GM23248 (cell line): ENCODE results near the gene LBX2. TPM values are rescaled to one million over a fixed set of nuclear protein-coding genes. Genes with fewer than 3 reads are reported as not detected.
A peak's percentile ranks its signal among the peaks of the same experiment; 100 is the strongest.

ENCODE experiments used
- DNase-seq: peaks from one replicate; pipeline ENCODE4 v3.0.0-alpha.2; 2015
- H2AFZ ChIP-seq: fragments of 200-600 bp; sonication (generic); 2 replicates; pipeline ENCODE4 v1.6.1; 2016; ENCODE audit warnings: antibody characterized with exemption
- H3F3A ChIP-seq: fragments of 200-600 bp; sonication (generic); 2 replicates; pipeline ENCODE4 v1.6.1; 2016; ENCODE audit warnings: mild to moderate bottlenecking, antibody characterized with exemption, mixed run types; ENCODE audit not compliant: insufficient read depth
- H3K27ac ChIP-seq: fragments of 200-600 bp; sonication (generic); 2 replicates; pipeline ENCODE4 v1.5.1; 2016; ENCODE audit warnings: mild to moderate bottlenecking
- H3K27me3 ChIP-seq: fragments of 200-600 bp; sonication (generic); replicated peaks from 2 replicates; pipeline ENCODE4 v1.6.1; 2016; ENCODE audit warnings: mild to moderate bottlenecking; ENCODE audit not compliant: insufficient read depth
- H3K36me3 ChIP-seq: fragments of 200-600 bp; sonication (generic); 2 replicates; pipeline ENCODE4 v1.6.1; 2016; ENCODE audit warnings: low read depth, mild to moderate bottlenecking
- H3K4me1 ChIP-seq: fragments of 200-600 bp; sonication (generic); 2 replicates; pipeline ENCODE4 v1.6.1; 2016; ENCODE audit warnings: mild to moderate bottlenecking; ENCODE audit not compliant: insufficient read depth
- H3K4me2 ChIP-seq: fragments of 200-600 bp; sonication (generic); one replicate; pipeline ENCODE4 v1.6.1; 2016; ENCODE audit warnings: mild to moderate bottlenecking; ENCODE audit not compliant: unreplicated experiment
- H3K4me3 ChIP-seq: fragments of 200-600 bp; sonication (generic); 2 replicates; pipeline ENCODE4 v1.5.1; 2016; ENCODE audit warnings: mild to moderate bottlenecking
- H3K79me2 ChIP-seq: fragments of 200-600 bp; sonication (generic); 2 replicates; pipeline ENCODE4 v1.6.1; 2016; ENCODE audit warnings: mild to moderate bottlenecking; ENCODE audit not compliant: insufficient read depth
- H3K9ac ChIP-seq: fragments of 200-600 bp; sonication (generic); 2 replicates; pipeline ENCODE4 v1.6.1; 2016; ENCODE audit warnings: mild to moderate bottlenecking
- H3K9me2 ChIP-seq: fragments of 200-600 bp; sonication (generic); 2 replicates; pipeline ENCODE4 v1.6.1; 2016; ENCODE audit warnings: mixed run types, mild to moderate bottlenecking, moderate library complexity; ENCODE audit not compliant: insufficient read depth
- H3K9me3 ChIP-seq: fragments of 200-600 bp; sonication (generic); one replicate; pipeline ENCODE4 v1.6.1; 2017; ENCODE audit warnings: low read depth
- H4K20me1 ChIP-seq: fragments of 200-600 bp; sonication (generic); 2 replicates; pipeline ENCODE4 v1.6.0; 2016; ENCODE audit not compliant: insufficient read depth
- EZH2 ChIP-seq: fragments of 200-600 bp; sonication (generic); IDR thresholded peaks from 2 replicates; pipeline ENCODE4 v1.6.1; 2018; ENCODE audit warnings: antibody characterized with exemption, mild to moderate bottlenecking; ENCODE audit not compliant: insufficient read depth, poor library complexity, severe bottlenecking
- EZH2phosphoT487 ChIP-seq: fragments of 200-600 bp; sonication (generic); IDR thresholded peaks from 2 replicates; pipeline ENCODE4 v1.6.1; 2018; ENCODE audit warnings: antibody characterized with exemption, moderate library complexity, mild to moderate bottlenecking, low read depth; ENCODE audit not compliant: insufficient read depth
- WGBS, 2 experiments: methylation state at CpG; one replicate each; pipeline ENCODE4 v1.1.6; 2015 to 2017; ENCODE audit warnings: low lambda C conversion rate in 2 of 2, low coverage in 1 of 2; ENCODE audit errors: missing lambda C conversion rate in 2 of 2; 5-methylcytosine and 5-hydroxymethylcytosine counted together
- in situ Hi-C: fragments of 300-500 bp; cut with MboI; formaldehyde crosslinking; loops from 2 replicates; pipeline ENCODE4 v1.15.0; 2020
- polyA plus RNA-seq: library from polyadenylated mRNA; unstranded; fragments of >200 nt; fragmentation: Nextera tagmentation; extraction: Ambion mirVana; gene quantifications from 2 replicates; pipeline ENCODE4 v1.2.1, GENCODE V29; 2016
- total RNA-seq: library from RNA; depleted of rRNA; stranded (reverse); fragments of >200 nt; shearing (Covaris generic); gene quantifications from 2 replicates; pipeline ENCODE4 v1.2.3, GENCODE V29; 2014

LBX2 gene
- total and polyA plus RNA-seq, 2 experiments from 2014 or later, result 1.1 to 4.6 TPM

GRCh38 chr2:74542978-74543377 is 43.6 kb upstream of the LBX2 start:
- no peaks in the 10 kb centered on the region for H3K36me3 ChIP-seq
- peak; percentile 48 for DNase-seq
- H3F3A ChIP-seq, result peaks cover 19% of the 10 kb centered on the region; the same call in 1 of the 2 replicates
- no peaks in the 10 kb centered on the region for H3K9me2 ChIP-seq
- no peak overlapping the region for H3K4me2 ChIP-seq
- H3K27me3 ChIP-seq, result no peaks in the 10 kb centered on the region
- in situ Hi-C loops, result no loop called here
- no peaks in the 10 kb centered on the region for H3K79me2 ChIP-seq
- WGBS, 2 experiments, result 35 to 48% methylated on average over 1 of the region's 1 CpG
- H3K9me3 ChIP-seq, result no peaks in the 10 kb centered on the region
- peaks cover 11% of the 10 kb centered on the region for H3K4me1 ChIP-seq
- no peaks in the 10 kb centered on the region for H4K20me1 ChIP-seq
- H3K4me3 ChIP-seq, result no peak overlapping the region
- H3K9ac ChIP-seq, result no peak overlapping the region
- no peak overlapping the region for H3K27ac ChIP-seq
- no peak overlapping the region for H2AFZ ChIP-seq
- TF ChIP-seq EZH2phosphoT487, result no peak
- no peak for TF ChIP-seq EZH2

- Histone ChIP-seq H3K79me2 (no peaks in the 10 kb centered on the region), H3K4me3 (no peak overlapping the region), H3K27me3 (no peaks in the 10 kb centered on the region), H3K36me3 (no peaks in the 10 kb centered on the region), H3K9me2 (no peaks in the 10 kb centered on the region), H3K9me3 (no peaks in the 10 kb centered on the region), H3K4me1 (peaks cover 11% of the 10 kb centered on the region), H3K9ac (peak overlapping the region; percentile 39), H3K27ac (peak overlapping the region; percentile 67), H3F3A (peaks cover 22% of the 10 kb centered on the region), H4K20me1 (no peaks in the 10 kb centered on the region), H3K4me2 (no peak overlapping the region), H2AFZ (no peak overlapping the region; the same call in 1 of the 2 replicates)
- in situ Hi-C loops, result no loop called here
- peak; percentile 86 for DNase-seq
- WGBS, 2 experiments, result 18 to 22% methylated on average over 5 of the region's 5 CpGs
- TF ChIP-seq EZH2phosphoT487, result no peak
- no peak for TF ChIP-seq EZH2
Observed at GRCh38 chr2:74540291-74540690, 40.9 kb upstream of the LBX2 start.

GRCh38 chr2:74538881-74539339 is 39.5 kb upstream of the LBX2 start:
- H3K9me3 ChIP-seq, result no peaks in the 10 kb centered on the region
- no peak overlapping the region for H3K4me3 ChIP-seq
- no peak overlapping the region for H3K9ac ChIP-seq
- no peak for TF ChIP-seq EZH2phosphoT487
- no peaks in the 10 kb centered on the region for H3K9me2 ChIP-seq
- H3K4me1 ChIP-seq, result peaks cover 11% of the 10 kb centered on the region
- in situ Hi-C loops, result no loop called here
- no peaks in the 10 kb centered on the region for H3K79me2 ChIP-seq
- 84 to 87% methylated on average over 7 of the region's 7 CpGs for WGBS, 2 experiments
- no peak overlapping the region for H3K27ac ChIP-seq
- H2AFZ ChIP-seq, result no peak overlapping the region
- H4K20me1 ChIP-seq, result no peaks in the 10 kb centered on the region
- no peaks in the 10 kb centered on the region for H3K36me3 ChIP-seq
- no peak for DNase-seq
- no peaks in the 10 kb centered on the region for H3K27me3 ChIP-seq
- no peak overlapping the region for H3K4me2 ChIP-seq
- peaks cover 26% of the 10 kb centered on the region for H3F3A ChIP-seq

GRCh38 chr2:74537140-74537539 is 37.7 kb upstream of the LBX2 start:
- peaks cover 7% of the 10 kb centered on the region for H3K4me1 ChIP-seq
- 47 to 51% methylated on average over 4 of the region's 4 CpGs for WGBS, 2 experiments

More at GRCh38 chr2:74537140-74537539, 37.7 kb upstream of the LBX2 start:
- DNase-seq, result peak; percentile 55
- TF ChIP-seq EZH2, result no peak
- no peak for TF ChIP-seq EZH2phosphoT487
- in situ Hi-C loops, result no loop called here
- no peak overlapping the region for H3K27ac ChIP-seq
- no peaks in the 10 kb centered on the region for H3K9me3 ChIP-seq
- no peak overlapping the region for H3K9ac ChIP-seq
- H4K20me1 ChIP-seq, result no peaks in the 10 kb centered on the region
- no peaks in the 10 kb centered on the region for H3K9me2 ChIP-seq
- H3F3A ChIP-seq, result peaks cover 33% of the 10 kb centered on the region
- no peak overlapping the region for H3K4me3 ChIP-seq
- H3K36me3 ChIP-seq, result no peaks in the 10 kb centered on the region
- no peak overlapping the region for H2AFZ ChIP-seq
- H3K4me2 ChIP-seq, result no peak overlapping the region
- H3K79me2 ChIP-seq, result peaks cover under 1% of the 10 kb centered on the region; the same call in 1 of the 2 replicates
- no peaks in the 10 kb centered on the region for H3K27me3 ChIP-seq
